Left ventricle myocardium inferior (tissue), 1 donor: ENCODE results near the gene USP19. TPM values are rescaled to one million over a fixed set of nuclear protein-coding genes. Genes with fewer than 3 reads are reported as not detected.

Experiments used
- DNase-seq: peaks from one replicate; pipeline ENCODE4 v3.0.0-alpha.2; 2020
- H3K27ac ChIP-seq: fragments of 200-600 bp; replicated peaks from 2 replicates; pipeline ENCODE4 v1.8.0; 2021
- H3K27me3 ChIP-seq: fragments of 200-600 bp; 2 replicates; pipeline ENCODE4 v1.8.0; 2021; ENCODE audit warnings: low read depth
- H3K36me3 ChIP-seq: fragments of 200-600 bp; 2 replicates; pipeline ENCODE4 v1.8.0; 2021
- H3K4me1 ChIP-seq: fragments of 200-600 bp; 2 replicates; pipeline ENCODE4 v1.8.0; 2021
- H3K4me3 ChIP-seq: fragments of 200-600 bp; 2 replicates; pipeline ENCODE4 v1.8.0; 2021; ENCODE audit warnings: mild to moderate bottlenecking, moderate library complexity
- H3K9me3 ChIP-seq: fragments of 200-600 bp; replicated peaks from 2 replicates; pipeline ENCODE4 v1.8.0; 2021
- intact Hi-C: fragments of 100-400 bp; cut with micrococcal nuclease; formaldehyde crosslinking; loops from one replicate; pipeline ENCODE4 v1.11.0; 2022
- total RNA-seq: library from RNA; stranded (reverse); fragmentation: NEBNext Ultra II Directional; extraction: Animal tissue kit (Norgen Biotek cat#: 25700); gene quantifications from one replicate; pipeline ENCODE4 v1.2.1, GENCODE V29; 2021
- TF ChIP-seq, protein P1 (sequence below): fragments of 200-600 bp; IDR thresholded peaks from 2 replicates; pipeline ENCODE4 v1.8.0; 2021; ENCODE audit warnings: antibody characterized with exemption, mild to moderate bottlenecking, borderline replicate concordance
- donor health status: DM: no; HTN: yes; CAD: no; lungs with severe emphysema.

The USP19 gene
- total RNA-seq, 1 donor from 2014 or later, result 62.5 TPM

DNA sequence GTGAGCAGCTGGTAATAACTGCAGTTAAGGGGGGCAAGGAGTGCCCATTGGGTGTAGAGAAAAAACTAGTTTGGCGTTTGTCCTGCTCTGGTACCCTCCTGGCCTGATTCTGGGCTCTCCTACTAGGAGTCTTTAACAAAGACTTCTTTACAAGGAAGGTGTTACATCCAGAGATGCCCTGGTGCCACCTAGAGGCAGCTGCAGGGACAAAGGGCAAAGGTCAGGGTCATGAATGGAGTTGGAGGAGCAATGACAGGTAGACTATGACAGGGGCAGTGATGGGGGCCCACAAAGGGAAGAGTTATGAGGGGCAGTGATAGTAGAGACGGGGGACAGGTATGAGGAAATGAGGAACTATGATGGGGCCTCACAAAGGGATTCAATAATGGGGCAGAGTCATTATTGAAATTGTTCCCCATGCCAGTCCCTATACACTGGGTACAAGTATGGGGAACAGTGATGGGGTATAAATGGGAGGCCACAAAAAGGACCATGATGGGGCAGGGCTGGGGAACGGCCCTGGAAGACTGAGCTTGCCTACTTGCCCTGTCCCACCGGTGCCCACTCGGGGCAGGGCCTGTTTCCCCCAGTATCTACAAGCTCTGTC, 37.6 kb upstream of the USP19 start:
- H3K36me3 ChIP-seq, result peaks cover 11% of the 10 kb centered on the region
- no peaks in the 10 kb centered on the region for H3K9me3 ChIP-seq
- H3K4me3 ChIP-seq, result no peak overlapping the region
- H3K27me3 ChIP-seq, result no peaks in the 10 kb centered on the region
- no peak overlapping the region for H3K27ac ChIP-seq
- no peak for DNase-seq
- intact Hi-C loops, result no loop called here
- TF ChIP-seq, protein P1, sequence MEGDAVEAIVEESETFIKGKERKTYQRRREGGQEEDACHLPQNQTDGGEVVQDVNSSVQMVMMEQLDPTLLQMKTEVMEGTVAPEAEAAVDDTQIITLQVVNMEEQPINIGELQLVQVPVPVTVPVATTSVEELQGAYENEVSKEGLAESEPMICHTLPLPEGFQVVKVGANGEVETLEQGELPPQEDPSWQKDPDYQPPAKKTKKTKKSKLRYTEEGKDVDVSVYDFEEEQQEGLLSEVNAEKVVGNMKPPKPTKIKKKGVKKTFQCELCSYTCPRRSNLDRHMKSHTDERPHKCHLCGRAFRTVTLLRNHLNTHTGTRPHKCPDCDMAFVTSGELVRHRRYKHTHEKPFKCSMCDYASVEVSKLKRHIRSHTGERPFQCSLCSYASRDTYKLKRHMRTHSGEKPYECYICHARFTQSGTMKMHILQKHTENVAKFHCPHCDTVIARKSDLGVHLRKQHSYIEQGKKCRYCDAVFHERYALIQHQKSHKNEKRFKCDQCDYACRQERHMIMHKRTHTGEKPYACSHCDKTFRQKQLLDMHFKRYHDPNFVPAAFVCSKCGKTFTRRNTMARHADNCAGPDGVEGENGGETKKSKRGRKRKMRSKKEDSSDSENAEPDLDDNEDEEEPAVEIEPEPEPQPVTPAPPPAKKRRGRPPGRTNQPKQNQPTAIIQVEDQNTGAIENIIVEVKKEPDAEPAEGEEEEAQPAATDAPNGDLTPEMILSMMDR, result peak; percentile 51
- no peaks in the 10 kb centered on the region for H3K4me1 ChIP-seq

DNA sequence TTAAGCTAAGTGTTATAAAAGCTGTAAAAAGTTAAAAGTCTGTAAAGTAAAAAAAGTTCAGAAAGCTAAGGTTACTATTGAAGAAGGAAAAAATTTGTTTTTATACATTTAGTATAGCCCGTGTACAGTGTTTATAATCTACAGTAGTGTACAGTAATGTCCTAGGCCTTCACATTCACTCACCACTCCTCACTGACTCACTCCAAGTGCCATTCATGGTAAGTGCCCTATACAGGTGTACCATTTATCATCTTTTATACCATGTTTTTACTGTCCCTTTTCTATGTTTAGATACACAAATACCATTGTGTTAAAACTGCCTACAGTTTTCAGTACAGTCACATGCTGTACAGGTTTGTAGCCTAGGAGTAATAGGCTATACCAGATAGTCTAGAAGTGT, 36.7 kb upstream of the USP19 start:
- no peak overlapping the region for H3K27ac ChIP-seq
- H3K27me3 ChIP-seq, result no peaks in the 10 kb centered on the region
- no peak for DNase-seq
- intact Hi-C loops, result no loop called here
- H3K36me3 ChIP-seq, result peaks cover 5% of the 10 kb centered on the region
- TF ChIP-seq, protein P1, result no peak
- H3K4me3 ChIP-seq, result no peak overlapping the region
- H3K4me1 ChIP-seq, result no peaks in the 10 kb centered on the region
- H3K9me3 ChIP-seq, result no peaks in the 10 kb centered on the region

DNA sequence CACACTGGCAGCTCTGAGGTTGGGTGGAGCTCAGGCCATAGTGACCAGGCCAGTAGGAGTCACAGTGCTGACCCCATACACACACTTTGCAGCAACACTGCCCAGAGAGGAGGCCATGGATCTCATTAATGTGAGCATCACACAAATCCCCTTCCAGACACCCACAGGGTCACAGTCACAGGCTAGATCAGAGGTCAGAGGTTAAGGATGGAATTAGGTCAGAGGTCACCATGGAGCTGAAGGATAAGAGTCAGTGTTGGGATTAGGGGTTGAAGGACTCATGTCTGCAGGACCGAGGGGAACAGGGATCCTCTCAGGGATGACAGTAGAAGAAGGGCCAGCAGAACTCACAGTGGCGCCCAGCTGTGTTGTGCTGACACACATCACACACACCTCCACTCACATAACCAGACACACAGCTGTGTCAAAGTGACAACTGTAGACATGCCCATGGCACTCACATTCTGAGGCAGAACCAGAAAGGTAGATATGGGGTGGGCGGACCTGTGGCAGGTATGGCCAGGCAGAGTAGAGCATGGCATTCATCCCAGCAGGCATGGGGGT, 32.8 kb upstream of the USP19 start:
- H3K36me3 ChIP-seq, result no peaks in the 10 kb centered on the region
- no peaks in the 10 kb centered on the region for H3K27me3 ChIP-seq
- intact Hi-C loops, result no loop called here
- no peak overlapping the region for H3K27ac ChIP-seq
- TF ChIP-seq, protein P1, result no peak
- H3K9me3 ChIP-seq, result no peaks in the 10 kb centered on the region
- no peak overlapping the region for H3K4me3 ChIP-seq
- DNase-seq, result no peak
- no peaks in the 10 kb centered on the region for H3K4me1 ChIP-seq

DNA sequence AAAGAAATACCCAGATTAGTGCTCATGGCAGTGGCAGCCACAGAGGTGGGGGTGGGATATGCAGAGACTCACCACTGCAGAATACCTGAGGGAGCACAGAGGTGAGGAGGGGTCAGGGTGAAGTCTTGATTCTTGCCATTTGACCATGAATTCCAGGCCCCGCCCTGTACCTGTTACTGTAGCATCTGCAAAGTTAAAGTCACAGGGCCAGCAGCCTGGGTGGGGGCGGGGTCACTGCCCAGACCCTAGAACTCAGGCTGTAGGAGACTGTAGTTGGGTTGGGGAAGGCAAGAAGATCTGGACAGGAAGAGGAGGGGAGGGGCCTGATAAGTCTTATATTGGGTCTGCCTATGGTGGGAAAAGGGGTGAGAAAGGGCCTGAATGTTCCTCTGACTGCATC, 31.0 kb upstream of the USP19 start:
- DNase-seq, result no peak
- intact Hi-C loops, result no loop called here
- TF ChIP-seq, protein P1, result no peak
- Histone ChIP-seq H3K27ac (no peak overlapping the region), H3K27me3 (no peaks in the 10 kb centered on the region), H3K4me1 (no peaks in the 10 kb centered on the region), H3K4me3 (no peak overlapping the region), H3K9me3 (no peaks in the 10 kb centered on the region), H3K36me3 (no peaks in the 10 kb centered on the region)

- Histone ChIP-seq H3K27me3 (no peaks in the 10 kb centered on the region), H3K4me1 (no peaks in the 10 kb centered on the region), H3K27ac (no peak overlapping the region), H3K4me3 (no peak overlapping the region), H3K36me3 (no peaks in the 10 kb centered on the region), H3K9me3 (no peaks in the 10 kb centered on the region)
- TF ChIP-seq, protein P1, result no peak
- no peak for DNase-seq
- intact Hi-C loops, result no loop called here
Measured at GRCh38 chr3:49148159-49148558, 27.5 kb upstream of the USP19 start.
